Vagina (tissue), 2 donors: ENCODE data around the gene ESR1. TPM values are rescaled to one million over a fixed set of nuclear protein-coding genes. Genes with fewer than 3 reads are reported as not detected.

Source experiments
- DNase-seq, 2 donors: peaks; one replicate each; pipeline ENCODE4 v3.0.0-alpha.2; 2017; ENCODE audit errors: extremely low spot score in 2 of 2
- H3K27ac ChIP-seq: fragments of 200-600 bp; sonication (generic); one replicate; pipeline ENCODE4 v1.5.1; 2019
- H3K27me3 ChIP-seq: fragments of 200-600 bp; sonication (generic); one replicate; pipeline ENCODE4 v1.5.1; 2019
- H3K36me3 ChIP-seq, 2 donors: fragments of 200-600 bp; sonication (generic); one replicate each; pipeline ENCODE4 v1.5.1; 2017 to 2019
- H3K4me1 ChIP-seq: fragments of 200-600 bp; sonication (generic); one replicate; pipeline ENCODE4 v1.5.1; 2019
- H3K4me3 ChIP-seq, 2 donors: fragments of 200-600 bp; sonication (generic); 1 replicate in 1 of 2; 2 replicates in 1 of 2; pipeline ENCODE4 v1.5.1; 2016 to 2019
- H3K9me3 ChIP-seq: fragments of 200-600 bp; sonication (generic); one replicate; pipeline ENCODE4 v1.5.1; 2019
- POLR2A ChIP-seq, 2 donors: fragments of 450-650 bp; IDR thresholded peaks; one replicate each; pipeline ENCODE4 v1.6.1; 2017; ENCODE audit warnings: antibody characterized with exemption in 2 of 2, mild to moderate bottlenecking in 2 of 2, moderate library complexity in 2 of 2
- POLR2AphosphoS5 ChIP-seq, 2 donors: sonication (generic); formaldehyde crosslinking; IDR thresholded peaks; one replicate each; pipeline ENCODE4 v1.9.0; 2017; ENCODE audit warnings: antibody characterized with exemption in 2 of 2, mild to moderate bottlenecking in 2 of 2, low read depth in 1 of 2; ENCODE audit not compliant: insufficient read depth in 1 of 2
- intact Hi-C: fragments of 100-400 bp; cut with DNase I; formaldehyde crosslinking; loops from one replicate; pipeline ENCODE4 v1.15.1; 2023
- total RNA-seq: library from RNA; depleted of rRNA; stranded (reverse); fragments of >200 nt; gene quantifications from one replicate; pipeline ENCODE4 v1.2.3, GENCODE V29; 2016
- TF ChIP-seq, protein P1 (sequence below), 3 experiments: fragments of 450-650 bp in 2 of 3; fragments of 200-600 bp in 1 of 3; sonication (generic) in 1 of 3; IDR thresholded peaks; one replicate each; pipeline ENCODE4 v1.5.1; 2017 to 2019; ENCODE audit warnings: antibody characterized with exemption in 3 of 3, mild to moderate bottlenecking in 2 of 3, moderate library complexity in 2 of 3

ESR1 gene
- total RNA-seq, 1 donor from 2014 or later = 50.3 TPM

GRCh38 chr6:151837223-151837622 lies 29.7 kb downstream of the ESR1 start:
- Histone ChIP-seq H3K36me3 (no peaks in the 10 kb centered on the region), H3K4me1 (peaks cover 38% of the 10 kb centered on the region), H3K27ac (no peak overlapping the region), H3K27me3 (no peaks in the 10 kb centered on the region), H3K4me3 (no peak overlapping the region), H3K9me3 (no peaks in the 10 kb centered on the region)
- DNase-seq = no peak
- intact Hi-C loops = no loop called here
- TF ChIP-seq, protein P1, sequence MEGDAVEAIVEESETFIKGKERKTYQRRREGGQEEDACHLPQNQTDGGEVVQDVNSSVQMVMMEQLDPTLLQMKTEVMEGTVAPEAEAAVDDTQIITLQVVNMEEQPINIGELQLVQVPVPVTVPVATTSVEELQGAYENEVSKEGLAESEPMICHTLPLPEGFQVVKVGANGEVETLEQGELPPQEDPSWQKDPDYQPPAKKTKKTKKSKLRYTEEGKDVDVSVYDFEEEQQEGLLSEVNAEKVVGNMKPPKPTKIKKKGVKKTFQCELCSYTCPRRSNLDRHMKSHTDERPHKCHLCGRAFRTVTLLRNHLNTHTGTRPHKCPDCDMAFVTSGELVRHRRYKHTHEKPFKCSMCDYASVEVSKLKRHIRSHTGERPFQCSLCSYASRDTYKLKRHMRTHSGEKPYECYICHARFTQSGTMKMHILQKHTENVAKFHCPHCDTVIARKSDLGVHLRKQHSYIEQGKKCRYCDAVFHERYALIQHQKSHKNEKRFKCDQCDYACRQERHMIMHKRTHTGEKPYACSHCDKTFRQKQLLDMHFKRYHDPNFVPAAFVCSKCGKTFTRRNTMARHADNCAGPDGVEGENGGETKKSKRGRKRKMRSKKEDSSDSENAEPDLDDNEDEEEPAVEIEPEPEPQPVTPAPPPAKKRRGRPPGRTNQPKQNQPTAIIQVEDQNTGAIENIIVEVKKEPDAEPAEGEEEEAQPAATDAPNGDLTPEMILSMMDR (IDR thresholded peaks at IDR 0.05) = no peak
- TF ChIP-seq POLR2A (IDR thresholded peaks at IDR 0.05) = no peak
- TF ChIP-seq POLR2AphosphoS5 (IDR thresholded peaks at IDR 0.05; ENCODE audit: insufficient read depth in 1 of 2, low read depth in 1 of 2) = no peak

DNA sequence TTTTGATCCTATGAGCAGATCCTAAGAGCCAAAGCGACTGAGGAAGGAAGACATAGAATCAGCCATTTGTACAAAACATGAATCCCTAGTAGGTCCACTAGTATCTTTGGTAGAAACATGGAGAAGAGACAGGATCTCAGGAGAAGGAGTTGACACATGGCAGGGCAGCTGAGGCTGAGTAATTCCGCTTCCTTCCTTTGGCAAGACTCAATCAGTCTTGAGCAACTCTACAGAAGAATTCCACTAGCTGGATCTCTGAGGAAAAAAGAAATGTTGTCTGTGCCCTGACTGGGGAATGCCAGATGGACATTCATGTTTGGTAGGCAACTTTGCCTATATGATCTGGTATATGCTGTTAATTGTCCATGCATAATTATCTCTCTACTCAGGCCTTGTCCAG lies 35.3 kb downstream of the ESR1 start:
- Histone ChIP-seq H3K27ac (no peak overlapping the region), H3K27me3 (no peaks in the 10 kb centered on the region), H3K36me3 (peaks cover 0 to 27% of the 10 kb centered on the region in 2 donors), H3K9me3 (no peaks in the 10 kb centered on the region), H3K4me1 (peaks cover 6% of the 10 kb centered on the region), H3K4me3 (no peak overlapping the region)
- TF ChIP-seq, protein P1 (IDR thresholded peaks at IDR 0.05) = no peak
- no peak for TF ChIP-seq POLR2A (IDR thresholded peaks at IDR 0.05)
- no peak for TF ChIP-seq POLR2AphosphoS5 (IDR thresholded peaks at IDR 0.05; ENCODE audit: insufficient read depth in 1 of 2, low read depth in 1 of 2)
- intact Hi-C loops = no loop called here
- no peak for DNase-seq

DNA sequence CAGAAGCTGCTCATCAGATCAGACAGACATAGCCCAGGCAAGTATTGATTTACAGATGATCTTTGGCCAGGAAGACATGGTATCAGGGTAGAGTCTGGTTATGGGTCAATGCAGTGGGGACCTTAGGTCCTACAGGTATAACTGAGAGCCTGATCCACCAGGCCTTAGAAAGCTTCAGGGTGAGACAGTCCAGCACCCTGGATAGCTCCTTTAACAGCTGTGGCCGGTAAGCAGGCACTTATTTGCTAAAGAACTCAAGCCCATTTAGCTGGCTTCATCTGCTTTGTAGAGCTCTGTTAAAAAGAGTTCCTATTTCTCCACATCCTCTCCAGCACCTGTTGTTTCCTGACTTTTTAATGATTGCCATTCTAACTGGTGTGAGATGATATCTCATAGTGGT lies 39.6 kb downstream of the ESR1 start:
- H3K27me3 ChIP-seq = no peaks in the 10 kb centered on the region
- no peak overlapping the region for H3K27ac ChIP-seq
- H3K4me3 ChIP-seq = no peak overlapping the region
- DNase-seq = no peak
- H3K36me3 ChIP-seq = peaks cover 0 to 32% of the 10 kb centered on the region in 2 donors
- H3K4me1 ChIP-seq = peaks cover 4% of the 10 kb centered on the region
- H3K9me3 ChIP-seq = no peaks in the 10 kb centered on the region
- no peak for TF ChIP-seq POLR2AphosphoS5 (IDR thresholded peaks at IDR 0.05; ENCODE audit: insufficient read depth in 1 of 2, low read depth in 1 of 2)
- TF ChIP-seq, protein P1 (IDR thresholded peaks at IDR 0.05) = no peak
- no peak for TF ChIP-seq POLR2A (IDR thresholded peaks at IDR 0.05)
- intact Hi-C loops = no loop called here

GRCh38 chr6:151850479-151851003 lies 43.1 kb downstream of the ESR1 start:
- Histone ChIP-seq H3K9me3 (no peaks in the 10 kb centered on the region), H3K27ac (no peak overlapping the region), H3K27me3 (no peaks in the 10 kb centered on the region), H3K4me3 (no peak overlapping the region), H3K4me1 (peaks cover 4% of the 10 kb centered on the region), H3K36me3 (peaks cover 0 to 21% of the 10 kb centered on the region in 2 donors)
- intact Hi-C loops = no loop called here
- no peak for DNase-seq
- TF ChIP-seq POLR2A (IDR thresholded peaks at IDR 0.05) = no peak
- no peak for TF ChIP-seq POLR2AphosphoS5 (IDR thresholded peaks at IDR 0.05; ENCODE audit: insufficient read depth in 1 of 2, low read depth in 1 of 2)
- TF ChIP-seq, protein P1 (IDR thresholded peaks at IDR 0.05) = no peak

GRCh38 chr6:151858294-151858693 lies 50.8 kb downstream of the ESR1 start:
- Histone ChIP-seq H3K27me3 (no peaks in the 10 kb centered on the region), H3K27ac (no peak overlapping the region), H3K9me3 (no peaks in the 10 kb centered on the region), H3K4me1 (peaks cover 18% of the 10 kb centered on the region), H3K4me3 (no peak overlapping the region), H3K36me3 (peaks cover 0 to 6% of the 10 kb centered on the region in 2 donors)
- DNase-seq = no peak
- intact Hi-C loops = no loop called here
- TF ChIP-seq, protein P1 (IDR thresholded peaks at IDR 0.05) = no peak
- TF ChIP-seq POLR2A (IDR thresholded peaks at IDR 0.05) (no peak), POLR2AphosphoS5 (IDR thresholded peaks at IDR 0.05; ENCODE audit: insufficient read depth in 1 of 2, low read depth in 1 of 2) (no peak)
